ENCODE measurements around the gene SNX19.

Gene SNX19

DNA sequence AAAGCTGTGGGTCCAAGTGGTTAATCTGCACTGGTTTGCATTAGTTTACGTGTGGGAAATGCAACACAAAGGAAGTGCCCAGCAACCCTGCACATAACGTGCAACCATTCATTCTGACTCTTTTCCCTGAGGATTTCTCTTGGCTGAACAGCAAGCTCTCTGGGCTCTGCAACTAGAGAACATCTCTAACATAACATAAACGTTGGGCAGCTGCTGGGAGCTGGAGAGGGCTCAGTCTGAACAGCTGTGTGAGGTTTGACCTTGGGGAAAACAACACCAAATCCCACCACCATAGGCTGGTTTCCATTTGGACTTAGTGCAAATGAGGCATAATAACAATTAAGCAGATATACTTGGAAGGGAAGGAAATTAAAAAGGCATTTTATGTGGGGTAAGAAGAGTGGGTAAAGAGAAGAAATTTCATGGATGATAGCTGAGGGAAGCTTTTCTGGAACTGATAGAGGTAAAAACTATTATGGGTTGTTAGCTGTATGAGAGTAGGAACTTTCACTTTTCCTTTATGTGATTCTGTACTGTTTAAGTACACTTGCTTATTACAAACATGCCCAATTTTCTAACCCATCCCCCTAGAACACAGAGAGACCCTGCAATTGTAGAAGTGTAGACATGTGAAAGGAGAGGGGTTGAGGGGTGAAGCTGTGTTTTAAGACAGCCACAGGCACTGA is 76.2 kb downstream of the SNX19 start:
- no peak for DNase-seq (ENCODE audit: low spot score)

DNA sequence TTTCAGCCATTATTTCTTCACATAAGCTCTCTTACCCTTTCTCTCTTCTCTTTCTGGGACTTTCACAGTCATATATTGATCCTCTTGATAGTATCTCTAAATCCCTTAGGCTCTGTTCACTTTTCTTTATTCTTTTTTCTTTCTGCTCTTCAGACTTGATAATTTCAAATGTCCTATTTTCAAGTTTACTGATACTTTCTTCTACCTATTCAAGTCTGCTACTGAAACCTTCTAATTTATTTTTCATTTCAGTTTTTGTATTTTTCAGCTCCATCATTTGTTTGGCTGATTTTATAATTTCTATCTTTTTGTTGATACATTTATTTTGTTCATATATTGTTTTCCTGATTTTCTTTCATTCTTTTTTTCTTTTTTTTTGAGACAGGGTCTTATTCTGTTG is 79.1 kb downstream of the SNX19 start:
- no peak for DNase-seq (ENCODE audit: low spot score)

- DNase-seq (ENCODE audit: low spot score) = no peak
Observed at GRCh38 chr11:130834886-130835285, 81.4 kb downstream of the SNX19 start.

- DNase-seq (ENCODE audit: low spot score) = no peak
Observed at GRCh38 chr11:130832566-130833425, 83.5 kb downstream of the SNX19 start.

- DNase-seq (ENCODE audit: low spot score) = no peak
Observed at GRCh38 chr11:130831976-130832375, 84.3 kb downstream of the SNX19 start.

- no peak for DNase-seq (ENCODE audit: low spot score)
Observed at GRCh38 chr11:130831506-130831905, 84.8 kb downstream of the SNX19 start.

DNA sequence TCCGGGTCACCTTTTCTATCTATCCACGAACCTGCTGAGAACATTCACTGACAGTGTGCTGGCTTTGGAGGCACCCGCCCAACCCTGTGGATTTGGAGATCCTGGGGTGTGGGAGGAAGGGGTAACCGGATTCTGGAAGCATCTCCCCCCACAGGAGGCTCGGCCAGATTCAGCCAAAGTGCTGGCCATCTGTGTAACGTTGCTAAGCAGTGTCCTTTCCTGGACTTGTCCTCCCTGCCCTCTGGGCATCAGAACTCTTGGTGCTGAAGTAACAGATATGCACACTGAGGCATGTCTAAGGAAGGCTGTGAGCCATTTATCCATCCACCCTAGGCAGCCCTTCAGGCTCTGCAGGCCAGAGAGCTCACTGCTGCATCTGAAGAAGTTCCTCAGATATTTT is 85.7 kb downstream of the SNX19 start:
- DNase-seq (ENCODE audit: low spot score) = no peak

GRCh38 chr11:130829920-130830511 is 86.3 kb downstream of the SNX19 start:
- no peak for DNase-seq (ENCODE audit: low spot score)

DNA sequence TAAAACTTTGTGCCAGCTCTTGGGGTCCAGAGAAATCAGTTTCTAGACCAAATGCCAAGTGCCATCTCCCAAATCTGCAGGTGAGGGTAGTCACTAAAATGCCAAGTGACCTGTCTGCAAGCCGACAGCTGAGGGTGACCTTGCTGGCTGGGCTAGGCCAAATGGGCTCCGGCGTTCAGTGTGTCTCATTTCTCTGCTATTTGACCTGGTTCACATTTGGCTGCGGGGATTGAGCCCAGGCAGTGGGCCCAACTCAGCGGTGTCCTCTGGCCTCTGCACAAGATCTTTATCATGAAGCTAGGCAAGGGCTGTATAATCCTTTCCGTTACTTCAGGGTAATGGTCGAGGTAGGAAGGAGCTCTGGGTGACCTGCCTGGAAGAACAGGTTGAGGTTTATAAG is 87.5 kb downstream of the SNX19 start:
- no peak for DNase-seq (ENCODE audit: low spot score)

DNA sequence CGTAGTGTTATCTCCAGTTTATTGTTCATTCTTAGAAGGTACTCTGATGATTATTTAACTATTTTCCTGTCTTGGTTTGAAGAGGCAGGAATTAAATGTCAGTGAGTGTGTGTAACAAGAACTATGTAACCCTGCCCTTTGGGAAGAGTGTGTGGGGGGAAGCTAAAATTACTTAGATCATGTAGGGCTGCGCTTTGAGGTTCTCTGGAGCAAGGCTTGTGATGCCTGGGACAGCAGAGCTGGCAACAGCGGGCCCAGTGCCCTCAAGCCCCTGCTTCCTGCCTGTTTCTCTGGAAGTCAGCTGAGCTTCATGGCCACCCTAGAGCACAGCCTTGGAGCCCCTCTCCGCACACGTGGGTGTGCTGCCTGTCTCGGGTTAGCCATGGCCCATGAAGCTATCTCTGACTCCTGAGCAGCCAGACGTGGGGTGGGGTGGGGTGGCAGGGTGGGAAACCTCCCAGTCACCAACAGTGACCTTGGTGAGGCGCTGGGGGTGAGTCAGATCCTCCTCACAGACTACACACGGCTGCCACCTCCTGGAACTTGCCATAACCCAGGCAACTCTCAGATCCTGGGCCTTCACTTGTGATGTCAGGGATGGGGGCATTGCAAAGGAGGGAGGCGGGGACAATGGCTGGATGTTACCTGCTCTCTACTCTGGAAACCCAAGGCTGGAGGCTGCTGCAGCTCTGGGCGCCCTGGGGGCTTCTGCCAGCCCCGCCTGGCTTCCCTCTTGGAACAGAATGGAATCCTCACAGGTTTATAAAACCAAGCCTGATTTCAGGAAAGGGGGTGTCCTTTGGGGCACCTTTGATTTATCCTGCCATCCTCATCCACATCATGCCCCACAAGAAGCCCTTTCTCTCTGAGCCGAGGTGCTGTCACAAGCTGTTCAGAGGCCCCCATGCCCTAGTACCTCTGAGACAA is 88.6 kb downstream of the SNX19 start:
- no peak for DNase-seq (ENCODE audit: low spot score)

DNA sequence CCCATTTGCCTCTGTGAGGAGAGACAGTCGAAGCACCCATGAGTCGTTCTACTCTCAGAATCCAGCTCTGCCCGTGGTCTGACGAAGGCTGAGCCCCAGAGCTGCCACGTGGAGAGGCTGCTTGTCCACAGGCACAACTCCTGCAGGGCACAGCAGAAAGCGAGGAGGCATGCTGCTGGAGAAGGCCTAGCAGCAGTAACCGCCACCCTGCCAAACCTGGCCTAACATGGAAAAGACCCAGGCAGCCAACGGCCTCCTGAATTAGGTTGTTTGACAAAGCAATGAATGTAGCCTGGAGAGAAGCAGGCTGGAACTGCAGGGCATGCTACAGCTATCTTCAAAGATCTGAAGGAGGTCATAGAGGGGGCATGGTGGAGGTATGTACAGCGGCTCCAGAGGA is 89.7 kb downstream of the SNX19 start:
- DNase-seq (ENCODE audit: low spot score) = no peak

- DNase-seq (ENCODE audit: low spot score) = no peak
Observed at GRCh38 chr11:130825983-130826382, 90.3 kb downstream of the SNX19 start.

DNA sequence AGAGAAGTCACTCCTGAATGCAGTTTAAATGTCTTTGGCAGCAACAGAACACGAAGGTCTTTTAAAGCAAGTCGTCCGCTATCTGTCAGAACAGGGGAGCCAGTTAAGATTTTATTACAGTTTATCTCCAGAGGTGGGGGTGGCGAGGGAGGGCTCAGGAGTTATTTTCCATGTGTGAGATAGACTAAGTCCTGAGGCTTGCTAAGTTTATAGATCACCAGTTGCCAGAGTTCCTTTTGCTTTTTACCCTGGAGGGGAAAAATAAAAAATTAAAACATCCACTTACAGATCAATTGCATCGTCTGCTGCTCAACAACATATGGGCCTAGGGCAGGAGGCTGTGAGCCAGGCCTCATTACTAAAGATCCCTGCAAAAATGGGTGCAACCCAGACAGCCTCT is 90.7 kb downstream of the SNX19 start:
- no peak for DNase-seq (ENCODE audit: low spot score)

Measured in hematopoietic multipotent progenitor cell treated with erythropoietin and hydrocortisone succinate and interleukin-3 and kit ligand, for 15 days (in vitro differentiated cells).